ENCODE results near the gene KLK3. TPM values are rescaled to one million over a fixed set of nuclear protein-coding genes. Genes with fewer than 3 reads are reported as not detected.

The KLK3 gene
- total and polyA plus RNA-seq, 2 of the 8 experiments (the other 6 are each of a cell fraction or from before 2014, with no cell fraction given), result 0.08 TPM; not detected in 1

- TF ChIP-seq EP300 (IDR thresholded peaks at IDR 0.05; ENCODE audit: borderline replicate concordance in 1 of 2, low read depth in 2 of 2, low read length in 2 of 2), result no peak
Measured at GRCh38 chr19:50820549-50821247, 34.0 kb upstream of the KLK3 start (continued).

Data from H1 (cell line).